ENCODE data around the gene CES3. TPM values are rescaled to one million over a fixed set of nuclear protein-coding genes. Genes with fewer than 3 reads are reported as not detected.

The CES3 gene
- total and polyA plus RNA-seq, 9 of the 15 experiments (the other 6 are each of a cell fraction or from before 2014, with no cell fraction given), result 0.06 to 2.2 (median 0.68) TPM

- Histone ChIP-seq H3K9me1 (ENCODE audit: control insufficient read depth, insufficient read depth, low read length) (no peaks in the 10 kb centered on the region), H3K27ac (ENCODE audit: extremely low read depth, low read depth, low read length) (no peak overlapping the region), H3K4me3 (no peak overlapping the region), H3K9ac (ENCODE audit: insufficient read depth in 1 of 2, low read depth in 2 of 2, low read length in 2 of 2) (0 out of 4 replicates have a peak overlapping the region, but pooled peaks of 1 of the 2 experiments have one; percentile 6), H3K4me2 (ENCODE audit: insufficient read depth, low read length) (no peak overlapping the region), H3K36me3 (ENCODE audit: control insufficient read depth, insufficient read depth, low read length) (no peaks in the 10 kb centered on the region), H3K4me1 (replicated peaks in 1 of 2; ENCODE audit: control insufficient read depth in 2 of 2, insufficient read depth in 2 of 2, low read length in 2 of 2) (peaks cover 0 to 16% of the 10 kb centered on the region in 2 experiments; a peak in 3 of 5 replicates), H4K20me1 (replicated peaks; ENCODE audit: control insufficient read depth, insufficient read depth, low read length) (no peaks in the 10 kb centered on the region; the same call in 1 of the 2 replicates), H3K9me3 (replicated peaks; ENCODE audit: control insufficient read depth, insufficient read depth, low read depth, low read length) (no peaks in the 10 kb centered on the region), H3K27me3 (ENCODE audit: control insufficient read depth in 2 of 2, insufficient read depth in 2 of 2, low read length in 2 of 2) (peaks cover 4 to 44% of the 10 kb centered on the region in 2 experiments; a peak in 4 of 5 replicates), H2AFZ (ENCODE audit: low read depth, low read length) (no peak overlapping the region), H3K79me2 (ENCODE audit: control insufficient read depth, insufficient read depth, low read length) (no peaks in the 10 kb centered on the region)
- intact Hi-C loops (cut with micrococcal nuclease), result no loop called here
- 23% methylated on average over 3 of the region's 3 CpGs for WGBS (ENCODE audit: insufficient coverage, low coverage, missing lambda C conversion rate)
- CTCF ChIA-PET (ENCODE audit: low intra/inter-chr PET ratio), result interaction anchor here (0.6 kb wide), 1 partner anchor 110 kb away, joined by 3 read pairs; no protein-coding TSS in a partner anchor
- POLR2A ChIA-PET, result interaction anchor here (1.0 to 1.2 kb wide), 2 partner anchors 10 to 11 kb away, joined by 3 read pairs; no protein-coding TSS in a partner anchor
- no peak for DNase-seq (ENCODE audit: extremely low read depth in 1 of 4, low spot score in 3 of 4)
- in situ Hi-C loops (cut with MboI), result no loop called here
- BruUV-seq (replicated peaks), result no TSS peak
- no peak for ATAC-seq
- no peak for TF ChIP-seq ZNF717 (CRISPR knock-in tag; IDR thresholded peaks at IDR 0.05)
- TF ChIP-seq XRCC3 (IDR thresholded peaks at IDR 0.05), result no peak
- TF ChIP-seq DIDO1 (tag; IDR thresholded peaks at IDR 0.05; ENCODE audit: low read depth), result no peak
- TF ChIP-seq SREBF1 (IDR thresholded peaks at IDR 0.05; ENCODE audit: borderline replicate concordance, low read depth, low read length), result no peak
- no peak for TF ChIP-seq LARP7 (IDR thresholded peaks at IDR 0.05)
- TF ChIP-seq RAD21 (CRISPR knock-in tag; conservative IDR thresholded peaks at IDR 0.05 in 1 of 2, IDR thresholded peaks at IDR 0.05 in 1 of 2), result no peak
- no peak for TF ChIP-seq GABPB2 (CRISPR knock-in tag; conservative IDR thresholded peaks at IDR 0.05)
- TF ChIP-seq SREBF2 (CRISPR knock-in tag; IDR thresholded peaks at IDR 0.05), result no peak
- TF ChIP-seq SNRNP70 (optimal IDR thresholded peaks at IDR 0.05; ENCODE audit: low read depth, low read length), result no peak
- TF ChIP-seq ARID4B (CRISPR knock-in tag; IDR thresholded peaks at IDR 0.05), result no peak
- no peak for TF ChIP-seq SPI1 (IDR thresholded peaks at IDR 0.05; ENCODE audit: borderline replicate concordance, low read depth, low read length)
- no peak for TF ChIP-seq ARID3B (CRISPR knock-in tag; IDR thresholded peaks at IDR 0.05; ENCODE audit: borderline replicate concordance)
- TF ChIP-seq ZNF79 (CRISPR knock-in tag; IDR thresholded peaks at IDR 0.05; ENCODE audit: low read depth), result no peak
- TF ChIP-seq ZNF41 (CRISPR knock-in tag; conservative IDR thresholded peaks at IDR 0.05), result no peak
- TF ChIP-seq ILF3 (IDR thresholded peaks at IDR 0.05; ENCODE audit: borderline replicate concordance), result no peak
- FAIRE-seq, result no peak
Observed at GRCh38 chr16:67001726-67002125, 40.7 kb downstream of the CES3 start.

Data from K562 (cell line).